ENCODE data around the gene GLB1L2.

The GLB1L2 gene

GRCh38 chr11:134383576-134384221 lies 51.9 kb downstream of the GLB1L2 start:
- peaks cover 19% of the 10 kb centered on the region for H3K4me1 ChIP-seq (ENCODE audit: insufficient read depth, low read length, poor library complexity, severe bottlenecking)
- no peaks in the 10 kb centered on the region for H3K9me2 ChIP-seq (replicated peaks; ENCODE audit: low read depth, low read length)
- H3K9me3 ChIP-seq (ENCODE audit: insufficient read depth, low read depth, low read length): no peaks in the 10 kb centered on the region
- H3K36me3 ChIP-seq (ENCODE audit: insufficient read depth, low read length): no peaks in the 10 kb centered on the region
- H3K4me3 ChIP-seq (ENCODE audit: low read length, poor library complexity, severe bottlenecking): no peak overlapping the region
- no peaks in the 10 kb centered on the region for H4K20me1 ChIP-seq (ENCODE audit: insufficient read depth, low read length, poor library complexity, severe bottlenecking)
- TF ChIP-seq CTCF (conservative IDR thresholded peaks at IDR 0.05; ENCODE audit: low read length): no peak
- no peak for TF ChIP-seq EZH2phosphoT487 (IDR thresholded peaks at IDR 0.05; ENCODE audit: borderline replicate concordance)
- no peaks in the 10 kb centered on the region for H3K79me2 ChIP-seq (ENCODE audit: insufficient read depth, low read length)
- H3K4me2 ChIP-seq (ENCODE audit: low read depth, low read length, poor library complexity, severe bottlenecking): no peak overlapping the region
- H2AFZ ChIP-seq (ENCODE audit: low read length): no peak overlapping the region
- no peak overlapping the region for H3K9ac ChIP-seq (ENCODE audit: low read depth, low read length, poor library complexity, severe bottlenecking)
- H3F3A ChIP-seq (ENCODE audit: low read depth): no peaks in the 10 kb centered on the region
- H3K27me3 ChIP-seq (ENCODE audit: insufficient read depth, low read length, poor library complexity, severe bottlenecking): no peaks in the 10 kb centered on the region

GRCh38 chr11:134384406-134384805 lies 52.6 kb downstream of the GLB1L2 start:
- Histone ChIP-seq H3K4me3 (ENCODE audit: low read length, poor library complexity, severe bottlenecking) (no peak overlapping the region), H3K36me3 (ENCODE audit: insufficient read depth, low read length) (no peaks in the 10 kb centered on the region), H3K79me2 (ENCODE audit: insufficient read depth, low read length) (no peaks in the 10 kb centered on the region), H3F3A (ENCODE audit: low read depth) (no peaks in the 10 kb centered on the region), H3K9me3 (ENCODE audit: insufficient read depth, low read depth, low read length) (no peaks in the 10 kb centered on the region), H2AFZ (ENCODE audit: low read length) (no peak overlapping the region), H4K20me1 (ENCODE audit: insufficient read depth, low read length, poor library complexity, severe bottlenecking) (no peaks in the 10 kb centered on the region), H3K9ac (ENCODE audit: low read depth, low read length, poor library complexity, severe bottlenecking) (no peak overlapping the region), H3K4me2 (ENCODE audit: low read depth, low read length, poor library complexity, severe bottlenecking) (no peak overlapping the region), H3K9me2 (replicated peaks; ENCODE audit: low read depth, low read length) (no peaks in the 10 kb centered on the region), H3K27me3 (ENCODE audit: insufficient read depth, low read length, poor library complexity, severe bottlenecking) (no peaks in the 10 kb centered on the region), H3K4me1 (ENCODE audit: insufficient read depth, low read length, poor library complexity, severe bottlenecking) (peaks cover 19% of the 10 kb centered on the region)
- TF ChIP-seq CTCF (conservative IDR thresholded peaks at IDR 0.05; ENCODE audit: low read length): no peak
- TF ChIP-seq EZH2phosphoT487 (IDR thresholded peaks at IDR 0.05; ENCODE audit: borderline replicate concordance): no peak

- Histone ChIP-seq H3K4me1 (ENCODE audit: insufficient read depth, low read length, poor library complexity, severe bottlenecking) (peaks cover 19% of the 10 kb centered on the region), H3K9ac (ENCODE audit: low read depth, low read length, poor library complexity, severe bottlenecking) (no peak overlapping the region), H3K9me2 (replicated peaks; ENCODE audit: low read depth, low read length) (no peaks in the 10 kb centered on the region), H3K79me2 (ENCODE audit: insufficient read depth, low read length) (no peaks in the 10 kb centered on the region), H4K20me1 (ENCODE audit: insufficient read depth, low read length, poor library complexity, severe bottlenecking) (no peaks in the 10 kb centered on the region), H3K36me3 (ENCODE audit: insufficient read depth, low read length) (no peaks in the 10 kb centered on the region), H3F3A (ENCODE audit: low read depth) (no peaks in the 10 kb centered on the region), H3K4me2 (ENCODE audit: low read depth, low read length, poor library complexity, severe bottlenecking) (no peak overlapping the region), H2AFZ (ENCODE audit: low read length) (no peak overlapping the region), H3K27me3 (ENCODE audit: insufficient read depth, low read length, poor library complexity, severe bottlenecking) (no peaks in the 10 kb centered on the region), H3K4me3 (ENCODE audit: low read length, poor library complexity, severe bottlenecking) (no peak overlapping the region), H3K9me3 (ENCODE audit: insufficient read depth, low read depth, low read length) (no peaks in the 10 kb centered on the region; the same call in 1 of the 2 replicates)
- no peak for TF ChIP-seq CTCF (conservative IDR thresholded peaks at IDR 0.05; ENCODE audit: low read length)
- TF ChIP-seq EZH2phosphoT487 (IDR thresholded peaks at IDR 0.05; ENCODE audit: borderline replicate concordance): no peak
Measured at GRCh38 chr11:134385171-134385570, 53.4 kb downstream of the GLB1L2 start.
